Osteoblast (primary cell): ENCODE data around the gene BPIFB2. TPM values are rescaled to one million over a fixed set of nuclear protein-coding genes. Genes with fewer than 3 reads are reported as not detected.
A peak's percentile ranks its signal among the peaks of the same experiment; 100 is the strongest.

ENCODE experiments used
- DNase-seq: peaks from one replicate; pipeline ENCODE4 v3.0.0; 2011; ENCODE audit warnings: low spot score, mixed read lengths; ENCODE audit not compliant: insufficient read length; ENCODE audit errors: missing footprints
- H2AFZ ChIP-seq: 2 replicates; pipeline ENCODE4 v1.6.0; 2011; ENCODE audit warnings: mild to moderate bottlenecking, low read length
- H3K27ac ChIP-seq: 2 replicates; pipeline ENCODE4 v1.5.1; 2011; ENCODE audit warnings: mild to moderate bottlenecking, low read depth, low read length, moderate library complexity
- H3K27me3 ChIP-seq: 2 replicates; pipeline ENCODE4 v1.6.0; 2012; ENCODE audit warnings: mild to moderate bottlenecking, control low read depth, inconsistent platforms, low read length, moderate library complexity; ENCODE audit not compliant: insufficient read depth
- H3K36me3 ChIP-seq: 2 replicates; pipeline ENCODE4 v1.5.1; 2011; ENCODE audit warnings: mild to moderate bottlenecking, low read length, control low read depth, moderate library complexity; ENCODE audit not compliant: insufficient read depth
- H3K4me1 ChIP-seq: 2 replicates; pipeline ENCODE4 v1.5.1; 2011; ENCODE audit warnings: mild to moderate bottlenecking, low read length, control low read depth, moderate library complexity; ENCODE audit not compliant: insufficient read depth
- H3K4me2 ChIP-seq: 2 replicates; pipeline ENCODE4 v1.6.0; 2011; ENCODE audit warnings: mild to moderate bottlenecking, low read length; ENCODE audit not compliant: insufficient read depth
- H3K4me3 ChIP-seq: fragments of 200-600 bp; sonication (generic); 3 replicates; pipeline ENCODE4 v1.5.1; 2012; ENCODE audit warnings: mild to moderate bottlenecking, low read length, inconsistent platforms; ENCODE audit not compliant: insufficient read depth
- H3K79me2 ChIP-seq: 2 replicates; pipeline ENCODE4 v1.6.0; 2012; ENCODE audit warnings: mild to moderate bottlenecking, low read length, control low read depth, inconsistent platforms; ENCODE audit not compliant: insufficient read depth
- H3K9me3 ChIP-seq: 2 replicates; pipeline ENCODE4 v1.5.1; 2011; ENCODE audit warnings: low read depth, low read length, control low read depth
- H4K20me1 ChIP-seq: 2 replicates; pipeline ENCODE4 v1.6.0; 2012; ENCODE audit warnings: mild to moderate bottlenecking, low read length, control low read depth; ENCODE audit not compliant: insufficient read depth
- total RNA-seq: library from RNA; depleted of rRNA; stranded (reverse); fragments of >200 nt; gene quantifications from 2 replicates; pipeline ENCODE4 v1.2.3, GENCODE V29; 2012
- TF ChIP-seq, protein P1 (sequence below): IDR thresholded peaks from 2 replicates; pipeline ENCODE4 v1.5.1; 2011; ENCODE audit warnings: mild to moderate bottlenecking, low read depth, low read length, moderate library complexity; ENCODE audit errors: extremely low read depth

BPIFB2 gene
- total RNA-seq, 1 donor, result not detected

DNA sequence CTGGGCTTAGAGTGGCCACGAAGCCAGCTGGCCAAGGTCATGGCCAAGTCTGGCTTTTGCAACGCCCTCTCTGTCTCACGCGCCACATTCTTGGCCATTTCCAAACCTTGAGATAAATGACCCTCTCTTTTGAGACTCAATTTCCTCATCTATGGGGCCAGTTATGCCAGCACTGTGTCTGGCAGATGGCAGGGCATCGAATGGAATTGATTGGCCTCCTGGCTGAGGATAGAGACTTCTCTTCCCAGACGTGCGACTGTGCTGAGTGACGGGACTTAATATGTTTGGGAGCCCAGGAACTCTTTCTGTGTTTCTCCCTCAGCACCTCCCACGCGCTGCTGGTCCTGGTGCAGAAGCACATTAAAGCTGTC lies 7.6 kb downstream of the BPIFB2 start:
- H3K27ac ChIP-seq, result no peak overlapping the region
- H3K27me3 ChIP-seq, result peaks cover 3% of the 10 kb centered on the region
- DNase-seq, result peak; percentile 10

GRCh38 chr20:33015700-33016580 lies 8.4 kb downstream of the BPIFB2 start:
- H3K4me1 ChIP-seq, result no peaks in the 10 kb centered on the region
- no peak overlapping the region for H3K27ac ChIP-seq
- no peak overlapping the region for H3K4me3 ChIP-seq
- no peaks in the 10 kb centered on the region for H3K36me3 ChIP-seq
- no peaks in the 10 kb centered on the region for H3K9me3 ChIP-seq
- peak; percentile 73 for DNase-seq
- no peaks in the 10 kb centered on the region for H3K79me2 ChIP-seq
- H2AFZ ChIP-seq, result no peak overlapping the region
- H4K20me1 ChIP-seq, result no peaks in the 10 kb centered on the region
- H3K4me2 ChIP-seq, result no peak overlapping the region
- H3K27me3 ChIP-seq, result peaks cover 3% of the 10 kb centered on the region
- TF ChIP-seq, protein P1, sequence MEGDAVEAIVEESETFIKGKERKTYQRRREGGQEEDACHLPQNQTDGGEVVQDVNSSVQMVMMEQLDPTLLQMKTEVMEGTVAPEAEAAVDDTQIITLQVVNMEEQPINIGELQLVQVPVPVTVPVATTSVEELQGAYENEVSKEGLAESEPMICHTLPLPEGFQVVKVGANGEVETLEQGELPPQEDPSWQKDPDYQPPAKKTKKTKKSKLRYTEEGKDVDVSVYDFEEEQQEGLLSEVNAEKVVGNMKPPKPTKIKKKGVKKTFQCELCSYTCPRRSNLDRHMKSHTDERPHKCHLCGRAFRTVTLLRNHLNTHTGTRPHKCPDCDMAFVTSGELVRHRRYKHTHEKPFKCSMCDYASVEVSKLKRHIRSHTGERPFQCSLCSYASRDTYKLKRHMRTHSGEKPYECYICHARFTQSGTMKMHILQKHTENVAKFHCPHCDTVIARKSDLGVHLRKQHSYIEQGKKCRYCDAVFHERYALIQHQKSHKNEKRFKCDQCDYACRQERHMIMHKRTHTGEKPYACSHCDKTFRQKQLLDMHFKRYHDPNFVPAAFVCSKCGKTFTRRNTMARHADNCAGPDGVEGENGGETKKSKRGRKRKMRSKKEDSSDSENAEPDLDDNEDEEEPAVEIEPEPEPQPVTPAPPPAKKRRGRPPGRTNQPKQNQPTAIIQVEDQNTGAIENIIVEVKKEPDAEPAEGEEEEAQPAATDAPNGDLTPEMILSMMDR, result no peak

More for the DNA sequence above, 7.6 kb downstream of the BPIFB2 start:
- TF ChIP-seq, protein P1, result no peak
- H4K20me1 ChIP-seq, result no peaks in the 10 kb centered on the region
- H2AFZ ChIP-seq, result no peak overlapping the region
- no peaks in the 10 kb centered on the region for H3K36me3 ChIP-seq
- no peaks in the 10 kb centered on the region for H3K9me3 ChIP-seq
- H3K4me2 ChIP-seq, result no peak overlapping the region
- no peak overlapping the region for H3K4me3 ChIP-seq
- H3K4me1 ChIP-seq, result no peaks in the 10 kb centered on the region
- H3K79me2 ChIP-seq, result no peaks in the 10 kb centered on the region

GRCh38 chr20:33016581-33017109 lies 9.1 kb downstream of the BPIFB2 start:
- peaks cover 3% of the 10 kb centered on the region for H3K27me3 ChIP-seq
- no peak overlapping the region for H2AFZ ChIP-seq
- no peaks in the 10 kb centered on the region for H3K9me3 ChIP-seq
- H4K20me1 ChIP-seq, result no peaks in the 10 kb centered on the region
- H3K4me3 ChIP-seq, result no peak overlapping the region
- TF ChIP-seq, protein P1, result no peak
- H3K27ac ChIP-seq, result no peak overlapping the region
- H3K4me1 ChIP-seq, result no peaks in the 10 kb centered on the region
- no peak for DNase-seq
- H3K36me3 ChIP-seq, result no peaks in the 10 kb centered on the region
- H3K4me2 ChIP-seq, result no peak overlapping the region
- H3K79me2 ChIP-seq, result no peaks in the 10 kb centered on the region

- Histone ChIP-seq H3K9me3 (no peaks in the 10 kb centered on the region), H3K27ac (no peak overlapping the region), H4K20me1 (no peaks in the 10 kb centered on the region), H3K4me1 (no peaks in the 10 kb centered on the region), H3K36me3 (no peaks in the 10 kb centered on the region), H3K27me3 (no peaks in the 10 kb centered on the region), H3K4me2 (no peak overlapping the region), H3K4me3 (no peak overlapping the region), H2AFZ (no peak overlapping the region), H3K79me2 (no peaks in the 10 kb centered on the region)
- peak; percentile 87 for DNase-seq
- TF ChIP-seq, protein P1, result no peak
These were observed 10.0 kb downstream of the BPIFB2 start for GRCh38 chr20:33017542-33017941.
